ENCODE measurements around the gene SLC35G3.
"Not testable (repeated sequence)": the region's sequence is repeated elsewhere in the genome, so short reads cannot be mapped to it uniquely, and the experiment has no call there.

The SLC35G3 gene

GRCh38 chr17:35187481-35187880, 6.7 kb downstream of the SLC35G3 start:
- H3K27ac ChIP-seq (ENCODE audit: low read length), result no peak overlapping the region
- H4K20me1 ChIP-seq (ENCODE audit: insufficient read depth, low read length), result no peaks in the 10 kb centered on the region
- no peak overlapping the region for H3K9ac ChIP-seq (ENCODE audit: low read length)
- TF ChIP-seq EZH2phosphoT487 (IDR thresholded peaks at IDR 0.05; ENCODE audit: low read depth), result no peak
- TF ChIP-seq, protein P1, sequence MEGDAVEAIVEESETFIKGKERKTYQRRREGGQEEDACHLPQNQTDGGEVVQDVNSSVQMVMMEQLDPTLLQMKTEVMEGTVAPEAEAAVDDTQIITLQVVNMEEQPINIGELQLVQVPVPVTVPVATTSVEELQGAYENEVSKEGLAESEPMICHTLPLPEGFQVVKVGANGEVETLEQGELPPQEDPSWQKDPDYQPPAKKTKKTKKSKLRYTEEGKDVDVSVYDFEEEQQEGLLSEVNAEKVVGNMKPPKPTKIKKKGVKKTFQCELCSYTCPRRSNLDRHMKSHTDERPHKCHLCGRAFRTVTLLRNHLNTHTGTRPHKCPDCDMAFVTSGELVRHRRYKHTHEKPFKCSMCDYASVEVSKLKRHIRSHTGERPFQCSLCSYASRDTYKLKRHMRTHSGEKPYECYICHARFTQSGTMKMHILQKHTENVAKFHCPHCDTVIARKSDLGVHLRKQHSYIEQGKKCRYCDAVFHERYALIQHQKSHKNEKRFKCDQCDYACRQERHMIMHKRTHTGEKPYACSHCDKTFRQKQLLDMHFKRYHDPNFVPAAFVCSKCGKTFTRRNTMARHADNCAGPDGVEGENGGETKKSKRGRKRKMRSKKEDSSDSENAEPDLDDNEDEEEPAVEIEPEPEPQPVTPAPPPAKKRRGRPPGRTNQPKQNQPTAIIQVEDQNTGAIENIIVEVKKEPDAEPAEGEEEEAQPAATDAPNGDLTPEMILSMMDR (IDR thresholded peaks at IDR 0.05; ENCODE audit: low read depth, low read length), result no peak
- no peak overlapping the region for H3K4me3 ChIP-seq (ENCODE audit: low read length)
- peaks cover 3% of the 10 kb centered on the region for H3K36me3 ChIP-seq (replicated peaks; ENCODE audit: low read depth, low read length)
- peaks cover 23% of the 10 kb centered on the region for H3K4me1 ChIP-seq (ENCODE audit: low read length)
- H3K4me2 ChIP-seq (ENCODE audit: low read length), result no peak overlapping the region
- no peaks in the 10 kb centered on the region for H3K79me2 ChIP-seq (ENCODE audit: low read length)
- H2AFZ ChIP-seq (ENCODE audit: low read depth, low read length), result no peak overlapping the region
- 0 out of 2 replicates have a peak, but pooled peaks cover 2% of the 10 kb centered on the region for H3K27me3 ChIP-seq (ENCODE audit: low read depth, low read length)
- no peaks in the 10 kb centered on the region for H3K9me3 ChIP-seq (ENCODE audit: insufficient read depth, low read length)

GRCh38 chr17:35185849-35186248, 8.3 kb downstream of the SLC35G3 start:
- Histone ChIP-seq H3K4me2 (ENCODE audit: low read length) (peak overlapping the region; percentile 62), H3K79me2 (ENCODE audit: low read length) (no peaks in the 10 kb centered on the region), H3K27ac (ENCODE audit: low read length) (peak overlapping the region; percentile 79), H3K4me3 (ENCODE audit: low read length) (peak overlapping the region; percentile 51), H3K4me1 (ENCODE audit: low read length) (peaks cover 23% of the 10 kb centered on the region), H3K36me3 (replicated peaks; ENCODE audit: low read depth, low read length) (peaks cover 3% of the 10 kb centered on the region), H3K9me3 (ENCODE audit: insufficient read depth, low read length) (no peaks in the 10 kb centered on the region), H4K20me1 (ENCODE audit: insufficient read depth, low read length) (no peaks in the 10 kb centered on the region), H3K27me3 (ENCODE audit: low read depth, low read length) (0 out of 2 replicates have a peak, but pooled peaks cover 2% of the 10 kb centered on the region), H3K9ac (ENCODE audit: low read length) (peak overlapping the region; percentile 22; the same call in 1 of the 2 replicates), H2AFZ (ENCODE audit: low read depth, low read length) (peak overlapping the region; percentile 63; the same call in 1 of the 2 replicates)
- TF ChIP-seq EZH2phosphoT487 (IDR thresholded peaks at IDR 0.05; ENCODE audit: low read depth), result no peak
- TF ChIP-seq, protein P1 (IDR thresholded peaks at IDR 0.05; ENCODE audit: low read depth, low read length), result no peak

DNA sequence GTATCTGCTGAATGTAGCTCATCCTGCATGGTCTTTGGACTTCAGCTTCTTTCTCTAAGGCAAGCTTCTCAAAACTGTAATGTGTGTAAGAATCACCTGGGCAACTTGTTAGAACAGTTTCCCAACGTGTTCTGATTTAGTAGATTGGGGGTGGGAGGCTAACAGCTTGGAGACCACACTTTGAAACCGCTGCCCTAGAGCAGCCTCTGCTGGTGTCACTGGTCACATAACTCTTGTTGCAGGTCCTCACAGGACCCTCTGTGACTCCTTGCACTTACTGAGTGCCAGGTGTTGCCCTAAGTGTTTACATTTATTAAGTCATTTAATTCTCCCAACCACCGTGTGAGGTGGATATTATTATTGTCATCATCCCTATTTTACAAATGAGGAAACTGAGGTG, 9.9 kb downstream of the SLC35G3 start:
- H3K9ac ChIP-seq (ENCODE audit: low read length), result no peak overlapping the region
- no peak for TF ChIP-seq EZH2phosphoT487 (IDR thresholded peaks at IDR 0.05; ENCODE audit: low read depth)
- TF ChIP-seq, protein P1 (IDR thresholded peaks at IDR 0.05; ENCODE audit: low read depth, low read length), result 0 out of 2 replicates have a peak, but pooled peaks have one; percentile 12
- peaks cover 3% of the 10 kb centered on the region for H3K36me3 ChIP-seq (replicated peaks; ENCODE audit: low read depth, low read length)

DNA sequence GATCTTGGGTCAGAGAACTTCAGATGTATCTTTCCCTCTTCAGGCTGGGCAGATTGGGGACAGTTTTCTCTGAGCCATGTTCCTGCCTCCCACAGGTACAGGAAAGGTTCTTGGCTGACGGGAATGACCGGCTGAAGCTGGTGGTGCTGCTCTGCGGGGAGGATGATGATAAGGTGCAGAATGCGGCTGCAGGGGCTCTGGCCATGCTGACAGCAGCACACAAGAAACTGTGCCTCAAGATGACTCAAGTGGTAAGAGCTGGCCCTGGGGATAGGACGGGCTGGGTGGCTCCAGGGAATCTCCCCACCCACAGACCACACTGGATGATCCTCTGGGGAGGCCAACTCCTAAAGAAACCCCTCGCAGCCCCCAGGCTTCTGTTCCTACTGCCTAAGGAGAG, 10.9 kb downstream of the SLC35G3 start:
- Histone ChIP-seq H3K9me3 (ENCODE audit: insufficient read depth, low read length) (no peaks in the 10 kb centered on the region), H3K4me2 (ENCODE audit: low read length) (no peak overlapping the region), H3K36me3 (replicated peaks; ENCODE audit: low read depth, low read length) (peaks cover 3% of the 10 kb centered on the region), H3K4me3 (ENCODE audit: low read length) (no peak overlapping the region), H3K27ac (ENCODE audit: low read length) (no peak overlapping the region), H3K79me2 (ENCODE audit: low read length) (no peaks in the 10 kb centered on the region), H3K4me1 (ENCODE audit: low read length) (peaks cover 23% of the 10 kb centered on the region), H2AFZ (ENCODE audit: low read depth, low read length) (no peak overlapping the region), H3K27me3 (ENCODE audit: low read depth, low read length) (0 out of 2 replicates have a peak, but pooled peaks cover 2% of the 10 kb centered on the region), H4K20me1 (ENCODE audit: insufficient read depth, low read length) (no peaks in the 10 kb centered on the region), H3K9ac (ENCODE audit: low read length) (no peak overlapping the region)
- TF ChIP-seq, protein P1 (IDR thresholded peaks at IDR 0.05; ENCODE audit: low read depth, low read length), result no peak
- TF ChIP-seq EZH2phosphoT487 (IDR thresholded peaks at IDR 0.05; ENCODE audit: low read depth), result no peak

More for the DNA sequence above, 9.9 kb downstream of the SLC35G3 start:
- Histone ChIP-seq H4K20me1 (ENCODE audit: insufficient read depth, low read length) (no peaks in the 10 kb centered on the region), H3K27ac (ENCODE audit: low read length) (no peak overlapping the region), H3K4me1 (ENCODE audit: low read length) (peaks cover 23% of the 10 kb centered on the region), H3K9me3 (ENCODE audit: insufficient read depth, low read length) (no peaks in the 10 kb centered on the region), H2AFZ (ENCODE audit: low read depth, low read length) (no peak overlapping the region), H3K79me2 (ENCODE audit: low read length) (no peaks in the 10 kb centered on the region), H3K27me3 (ENCODE audit: low read depth, low read length) (0 out of 2 replicates have a peak, but pooled peaks cover 2% of the 10 kb centered on the region), H3K4me2 (ENCODE audit: low read length) (no peak overlapping the region), H3K4me3 (ENCODE audit: low read length) (no peak overlapping the region)

GRCh38 chr17:35179379-35179778, 14.8 kb downstream of the SLC35G3 start:
- H4K20me1 ChIP-seq (ENCODE audit: insufficient read depth, low read length); H3K27ac ChIP-seq (ENCODE audit: low read length); H3K4me1 ChIP-seq (ENCODE audit: low read length); H3K4me3 ChIP-seq (ENCODE audit: low read length); H3K27me3 ChIP-seq (ENCODE audit: low read depth, low read length); H2AFZ ChIP-seq (ENCODE audit: low read depth, low read length); H3K36me3 ChIP-seq (replicated peaks; ENCODE audit: low read depth, low read length); H3K4me2 ChIP-seq (ENCODE audit: low read length); H3K79me2 ChIP-seq (ENCODE audit: low read length); H3K9me3 ChIP-seq (ENCODE audit: insufficient read depth, low read length); H3K9ac ChIP-seq (ENCODE audit: low read length): not testable (repeated sequence)
